ENCODE data around the gene TGFBR3.

DNA sequence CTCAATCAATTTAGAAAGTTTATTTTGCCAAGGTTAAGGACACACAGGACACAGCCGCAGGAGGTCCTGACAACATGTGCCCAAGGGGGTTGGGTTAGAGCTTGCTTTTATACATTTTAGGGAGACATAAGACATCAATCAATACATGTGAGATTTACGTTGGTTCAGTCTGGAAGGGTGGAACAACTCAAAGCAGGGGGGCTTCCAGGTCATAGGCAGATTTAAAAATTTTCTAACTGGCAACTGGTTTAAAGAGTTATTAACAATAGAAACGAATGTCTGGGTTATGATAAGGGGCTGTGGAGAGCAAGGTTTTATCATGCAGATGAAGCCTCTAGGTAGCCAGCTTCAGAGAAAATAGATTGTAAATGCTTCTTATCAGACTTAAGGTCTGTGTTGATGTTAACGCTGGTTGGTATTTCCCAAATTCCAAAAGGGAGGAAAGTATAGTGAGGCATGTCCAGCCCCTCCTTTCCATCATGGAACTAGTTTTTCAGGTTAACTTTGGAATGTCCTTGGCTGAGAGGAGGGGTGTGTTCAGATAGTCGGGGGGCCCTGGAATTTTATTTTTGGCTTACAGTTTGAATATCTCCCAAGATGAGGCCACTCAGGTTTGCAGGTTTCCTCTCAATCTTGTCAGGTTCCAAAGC lies 31.0 kb upstream of the TGFBR3 start:
- no peak for TF ChIP-seq TAF1 (IDR thresholded peaks at IDR 0.05; ENCODE audit: borderline replicate concordance, low read depth, low read length)
- no peak for TF ChIP-seq POLR2A (IDR thresholded peaks at IDR 0.05; ENCODE audit: low read depth, low read length)
